NCI-H1436 treated with DMSO at 0.1 percent for 48 hours (cell line): ENCODE data around the gene AURKAIP1.

ENCODE experiments used
- DNase-seq: peaks from one replicate; lab custom pipeline; 2025; lab: John Stamatoyannopoulos, UW

Gene AURKAIP1

DNA sequence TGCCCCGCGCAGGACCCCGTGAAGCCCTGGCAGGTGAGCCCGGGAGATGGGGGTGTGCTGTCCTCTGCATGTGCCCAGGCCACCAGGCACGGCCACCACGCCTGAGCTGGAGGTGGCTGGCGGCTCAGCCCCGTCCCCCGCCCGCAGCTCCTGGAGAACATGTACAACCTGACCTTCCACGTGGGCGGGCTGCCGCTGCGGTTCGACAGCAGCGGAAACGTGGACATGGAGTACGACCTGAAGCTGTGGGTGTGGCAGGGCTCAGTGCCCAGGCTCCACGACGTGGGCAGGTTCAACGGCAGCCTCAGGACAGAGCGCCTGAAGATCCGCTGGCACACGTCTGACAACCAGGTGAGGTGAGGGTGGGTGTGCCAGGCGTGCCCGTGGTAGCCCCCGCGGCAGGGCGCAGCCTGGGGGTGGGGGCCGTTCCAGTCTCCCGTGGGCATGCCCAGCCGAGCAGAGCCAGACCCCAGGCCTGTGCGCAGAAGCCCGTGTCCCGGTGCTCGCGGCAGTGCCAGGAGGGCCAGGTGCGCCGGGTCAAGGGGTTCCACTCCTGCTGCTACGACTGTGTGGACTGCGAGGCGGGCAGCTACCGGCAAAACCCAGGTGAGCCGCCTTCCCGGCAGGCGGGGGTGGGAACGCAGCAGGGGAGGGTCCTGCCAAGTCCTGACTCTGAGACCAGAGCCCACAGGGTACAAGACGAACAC is 42.1 kb downstream of the AURKAIP1 start:
- DNase-seq, result no peak

DNA sequence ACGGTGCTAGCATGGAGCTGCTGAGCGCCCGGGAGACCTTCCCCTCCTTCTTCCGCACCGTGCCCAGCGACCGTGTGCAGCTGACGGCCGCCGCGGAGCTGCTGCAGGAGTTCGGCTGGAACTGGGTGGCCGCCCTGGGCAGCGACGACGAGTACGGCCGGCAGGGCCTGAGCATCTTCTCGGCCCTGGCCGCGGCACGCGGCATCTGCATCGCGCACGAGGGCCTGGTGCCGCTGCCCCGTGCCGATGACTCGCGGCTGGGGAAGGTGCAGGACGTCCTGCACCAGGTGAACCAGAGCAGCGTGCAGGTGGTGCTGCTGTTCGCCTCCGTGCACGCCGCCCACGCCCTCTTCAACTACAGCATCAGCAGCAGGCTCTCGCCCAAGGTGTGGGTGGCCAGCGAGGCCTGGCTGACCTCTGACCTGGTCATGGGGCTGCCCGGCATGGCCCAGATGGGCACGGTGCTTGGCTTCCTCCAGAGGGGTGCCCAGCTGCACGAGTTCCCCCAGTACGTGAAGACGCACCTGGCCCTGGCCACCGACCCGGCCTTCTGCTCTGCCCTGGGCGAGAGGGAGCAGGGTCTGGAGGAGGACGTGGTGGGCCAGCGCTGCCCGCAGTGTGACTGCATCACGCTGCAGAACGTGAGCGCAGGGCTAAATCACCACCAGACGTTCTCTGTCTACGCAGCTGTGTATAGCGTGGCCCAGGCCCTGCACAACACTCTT is 42.8 kb downstream of the AURKAIP1 start:
- DNase-seq, result no peak

DNA sequence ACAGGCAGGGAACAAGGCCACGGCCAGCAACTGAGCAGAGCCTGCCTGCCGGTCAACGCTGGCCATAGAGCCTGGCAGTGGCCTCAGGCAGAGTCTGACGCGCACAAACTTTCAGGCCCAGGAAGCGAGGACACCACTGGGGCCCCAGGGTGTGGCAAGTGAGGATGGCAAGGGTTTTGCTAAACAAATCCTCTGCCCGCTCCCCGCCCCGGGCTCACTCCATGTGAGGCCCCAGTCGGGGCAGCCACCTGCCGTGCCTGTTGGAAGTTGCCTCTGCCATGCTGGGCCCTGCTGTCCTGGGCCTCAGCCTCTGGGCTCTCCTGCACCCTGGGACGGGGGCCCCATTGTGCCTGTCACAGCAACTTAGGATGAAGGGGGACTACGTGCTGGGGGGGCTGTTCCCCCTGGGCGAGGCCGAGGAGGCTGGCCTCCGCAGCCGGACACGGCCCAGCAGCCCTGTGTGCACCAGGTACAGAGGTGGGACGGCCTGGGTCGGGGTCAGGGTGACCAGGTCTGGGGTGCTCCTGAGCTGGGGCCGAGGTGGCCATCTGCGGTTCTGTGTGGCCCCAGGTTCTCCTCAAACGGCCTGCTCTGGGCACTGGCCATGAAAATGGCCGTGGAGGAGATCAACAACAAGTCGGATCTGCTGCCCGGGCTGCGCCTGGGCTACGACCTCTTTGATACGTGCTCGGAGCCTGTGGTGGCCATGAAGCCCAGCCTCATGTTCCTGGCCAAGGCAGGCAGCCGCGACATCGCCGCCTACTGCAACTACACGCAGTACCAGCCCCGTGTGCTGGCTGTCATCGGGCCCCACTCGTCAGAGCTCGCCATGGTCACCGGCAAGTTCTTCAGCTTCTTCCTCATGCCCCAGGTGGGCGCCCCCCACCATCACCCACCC is 43.7 kb downstream of the AURKAIP1 start, which contains the start of gene TAS1R3:
Gene TAS1R3, plus strand, starts transcription at position 213 of the 898 bp plus-strand sequence. Its CDS starts 66 bp downstream, at position 279.
- DNase-seq, result no peak

- DNase-seq, result no peak
Measured at GRCh38 chr1:1330366-1331067, 44.5 kb downstream of the AURKAIP1 start.

- DNase-seq, result no peak
Measured at GRCh38 chr1:1329304-1330210, 45.5 kb downstream of the AURKAIP1 start.

DNA sequence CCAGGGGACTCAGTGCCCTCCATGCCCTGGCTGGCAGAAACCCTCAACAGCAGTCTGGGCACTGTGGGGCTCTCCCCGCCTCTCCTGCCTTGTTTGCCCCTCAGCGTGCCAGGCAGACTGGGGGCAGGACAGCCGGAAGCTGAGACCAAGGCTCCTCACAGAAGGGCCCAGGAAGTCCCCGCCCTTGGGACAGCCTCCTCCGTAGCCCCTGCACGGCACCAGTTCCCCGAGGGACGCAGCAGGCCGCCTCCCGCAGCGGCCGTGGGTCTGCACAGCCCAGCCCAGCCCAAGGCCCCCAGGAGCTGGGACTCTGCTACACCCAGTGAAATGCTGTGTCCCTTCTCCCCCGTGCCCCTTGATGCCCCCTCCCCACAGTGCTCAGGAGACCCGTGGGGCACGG is 46.8 kb downstream of the AURKAIP1 start:
- no peak for DNase-seq

DNA sequence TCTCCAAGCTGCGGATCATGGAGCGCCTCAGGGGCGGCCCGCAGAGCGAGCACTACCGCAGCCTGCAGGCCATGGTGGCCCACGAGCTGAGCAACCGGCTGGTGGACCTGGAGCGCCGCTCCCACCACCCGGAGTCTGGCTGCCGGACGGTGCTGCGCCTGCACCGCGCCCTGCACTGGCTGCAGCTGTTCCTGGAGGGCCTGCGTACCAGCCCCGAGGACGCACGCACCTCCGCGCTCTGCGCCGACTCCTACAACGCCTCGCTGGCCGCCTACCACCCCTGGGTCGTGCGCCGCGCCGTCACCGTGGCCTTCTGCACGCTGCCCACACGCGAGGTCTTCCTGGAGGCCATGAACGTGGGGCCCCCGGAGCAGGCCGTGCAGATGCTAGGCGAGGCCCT is 47.7 kb downstream of the AURKAIP1 start:
- DNase-seq, result no peak

GRCh38 chr1:1326075-1326605 is 48.9 kb downstream of the AURKAIP1 start:
- no peak for DNase-seq

GRCh38 chr1:1325288-1326074 is 49.5 kb downstream of the AURKAIP1 start:
- DNase-seq, result no peak

DNA sequence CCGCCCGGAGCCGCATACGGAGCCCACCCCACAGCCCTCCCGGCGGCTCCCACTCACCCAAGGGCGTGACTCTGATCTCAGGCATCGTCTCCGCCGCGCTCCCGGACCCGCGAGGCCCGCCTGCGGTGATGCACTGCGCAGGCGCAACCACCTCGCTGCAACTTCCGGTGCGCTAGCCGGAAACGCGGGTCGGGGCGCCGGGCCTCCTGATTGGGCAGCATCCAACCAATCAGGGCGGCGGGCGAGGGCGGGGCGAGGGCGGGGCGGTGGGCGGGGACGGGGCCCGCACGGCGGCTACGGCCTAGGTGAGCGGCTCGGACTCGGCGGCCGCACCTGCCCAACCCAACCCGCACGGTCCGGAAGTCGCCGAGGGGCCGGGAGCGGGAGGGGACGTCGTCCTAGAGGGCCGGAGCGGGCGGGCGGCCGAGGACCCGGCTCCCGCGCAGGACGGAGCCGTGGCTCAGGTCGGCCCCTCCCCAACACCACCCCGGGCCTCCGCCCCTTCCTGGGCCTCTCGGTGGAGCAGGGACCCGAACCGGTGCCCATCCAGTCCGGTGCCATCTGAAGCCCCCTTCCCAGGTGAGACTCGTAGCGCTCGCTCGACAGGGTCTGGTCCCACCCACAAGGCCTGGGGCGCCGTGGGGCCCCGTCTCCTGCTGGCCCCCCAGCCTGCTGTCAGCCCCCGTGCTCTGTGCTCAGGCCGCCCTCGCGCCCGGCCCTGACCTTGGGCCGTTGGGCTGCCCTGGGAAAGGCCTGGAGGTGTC is 50.3 kb downstream of the AURKAIP1 start, which contains the start of the genes CPTP and INTS11:
Gene CPTP, plus strand, starts transcription at position 279 of the 764 bp plus-strand sequence. CDS start 2,109 bp downstream, outside the sequence.
Gene INTS11, minus strand, starts transcription at position 137 of the 764 bp plus-strand sequence. Its CDS starts 52 bp downstream, at position 85.
- DNase-seq, result no peak

- DNase-seq, result no peak
Measured at GRCh38 chr1:1324084-1324523, 50.9 kb downstream of the AURKAIP1 start.
